ENCODE results near the gene MDGA2. TPM values are rescaled to one million over a fixed set of nuclear protein-coding genes. Genes with fewer than 3 reads are reported as not detected.

The MDGA2 gene
- total and polyA plus RNA-seq, 11 donors, result 0.12 to 0.26 TPM; not detected in 9

DNA sequence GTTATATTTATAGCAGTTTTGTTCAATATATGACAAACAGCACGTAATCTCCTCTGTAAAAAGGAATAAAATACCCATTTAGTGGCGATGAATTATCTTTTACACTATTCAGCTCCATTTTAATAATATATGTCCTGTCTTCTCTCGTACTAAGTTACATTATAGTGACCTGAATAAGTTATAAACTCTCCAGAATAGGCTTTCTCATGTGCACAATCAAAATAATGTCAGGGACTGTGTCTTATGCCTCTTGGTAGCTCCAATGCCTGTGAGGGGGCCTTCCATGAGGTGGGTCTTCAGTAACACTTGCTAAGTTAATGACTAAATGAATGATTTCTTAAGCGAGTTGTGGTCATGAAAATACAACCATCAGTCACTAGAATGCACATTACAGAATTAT, 150.9 kb downstream of the MDGA2 start:
- TF ChIP-seq POLR2A (IDR thresholded peaks at IDR 0.05), result no peak
- TF ChIP-seq, protein P1, sequence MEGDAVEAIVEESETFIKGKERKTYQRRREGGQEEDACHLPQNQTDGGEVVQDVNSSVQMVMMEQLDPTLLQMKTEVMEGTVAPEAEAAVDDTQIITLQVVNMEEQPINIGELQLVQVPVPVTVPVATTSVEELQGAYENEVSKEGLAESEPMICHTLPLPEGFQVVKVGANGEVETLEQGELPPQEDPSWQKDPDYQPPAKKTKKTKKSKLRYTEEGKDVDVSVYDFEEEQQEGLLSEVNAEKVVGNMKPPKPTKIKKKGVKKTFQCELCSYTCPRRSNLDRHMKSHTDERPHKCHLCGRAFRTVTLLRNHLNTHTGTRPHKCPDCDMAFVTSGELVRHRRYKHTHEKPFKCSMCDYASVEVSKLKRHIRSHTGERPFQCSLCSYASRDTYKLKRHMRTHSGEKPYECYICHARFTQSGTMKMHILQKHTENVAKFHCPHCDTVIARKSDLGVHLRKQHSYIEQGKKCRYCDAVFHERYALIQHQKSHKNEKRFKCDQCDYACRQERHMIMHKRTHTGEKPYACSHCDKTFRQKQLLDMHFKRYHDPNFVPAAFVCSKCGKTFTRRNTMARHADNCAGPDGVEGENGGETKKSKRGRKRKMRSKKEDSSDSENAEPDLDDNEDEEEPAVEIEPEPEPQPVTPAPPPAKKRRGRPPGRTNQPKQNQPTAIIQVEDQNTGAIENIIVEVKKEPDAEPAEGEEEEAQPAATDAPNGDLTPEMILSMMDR (IDR thresholded peaks at IDR 0.05), result no peak
- Histone ChIP-seq H3K4me1 (no peaks in the 10 kb centered on the region), H3K27ac (no peak overlapping the region), H3K4me3 (no peak overlapping the region), H3K9me3 (peaks cover 0 to 1% (median 0%) of the 10 kb centered on the region in 12 donors), H3K27me3 (no peaks in the 10 kb centered on the region), H3K36me3 (no peaks in the 10 kb centered on the region)
- intact Hi-C loops (cut with DNase I), result no loop called here
- DNase-seq (no peak), ATAC-seq (no peak)
- 81 to 85% (median 83%) methylated on average over 4 of the region's 4 CpGs for WGBS, 4 donors

DNA sequence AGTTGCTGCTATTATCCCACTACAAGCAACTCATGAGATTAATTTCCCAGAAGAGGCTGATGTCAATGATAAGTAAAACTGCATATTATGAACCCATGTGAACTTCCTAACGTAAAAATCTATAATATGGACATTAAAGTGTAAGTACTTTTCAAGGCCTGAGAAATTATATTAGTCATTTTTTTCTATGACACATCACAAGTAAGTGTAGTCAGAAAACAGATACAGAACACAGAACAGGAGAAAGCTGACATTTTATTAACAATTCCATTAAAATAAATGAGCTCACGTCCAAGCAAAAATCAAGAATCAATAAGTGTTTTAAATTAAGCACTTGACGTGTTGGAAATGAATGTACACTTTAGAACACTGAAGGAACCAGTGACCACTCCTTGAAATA, 155.0 kb downstream of the MDGA2 start:
- no peaks in the 10 kb centered on the region for H3K27me3 ChIP-seq
- no peak for TF ChIP-seq POLR2A (IDR thresholded peaks at IDR 0.05)
- TF ChIP-seq, protein P1 (IDR thresholded peaks at IDR 0.05), result no peak
- WGBS, 4 donors, result 82 to 88% (median 85%) methylated on average over 3 of the region's 3 CpGs
- no peaks in the 10 kb centered on the region for H3K4me1 ChIP-seq
- ATAC-seq (no peak), DNase-seq (no peak)
- H3K9me3 ChIP-seq, result no peaks in the 10 kb centered on the region
- no peak overlapping the region for H3K4me3 ChIP-seq
- intact Hi-C loops (cut with DNase I), result no loop called here
- H3K27ac ChIP-seq, result no peak overlapping the region
- H3K36me3 ChIP-seq, result no peaks in the 10 kb centered on the region

DNA sequence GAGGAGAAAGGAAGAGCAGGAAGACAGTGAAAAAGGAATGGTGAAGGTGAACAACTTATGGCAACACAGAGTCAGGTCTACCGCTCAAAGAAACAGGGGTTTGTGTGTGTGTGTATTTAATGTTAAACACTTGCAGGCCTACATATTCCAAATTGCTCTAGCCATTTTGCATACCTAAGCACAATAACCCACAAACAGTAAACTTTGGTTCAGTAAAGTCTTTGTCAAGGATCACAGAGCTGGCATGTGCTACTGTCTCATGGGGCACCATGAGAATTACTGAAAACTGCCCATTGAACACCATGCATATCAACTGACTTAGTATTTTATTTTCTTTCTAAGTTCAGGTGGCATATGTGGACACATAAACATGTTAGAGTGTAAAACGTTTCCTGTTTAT, 163.6 kb downstream of the MDGA2 start:
- Histone ChIP-seq H3K4me3 (no peak overlapping the region), H3K27me3 (no peaks in the 10 kb centered on the region), H3K4me1 (no peaks in the 10 kb centered on the region), H3K36me3 (no peaks in the 10 kb centered on the region), H3K9me3 (no peaks in the 10 kb centered on the region), H3K27ac (no peak overlapping the region)
- intact Hi-C loops (cut with DNase I), result no loop called here
- no peak for DNase-seq
- 76 to 88% (median 85%) methylated on average over 2 of the region's 2 CpGs for WGBS, 4 donors
- TF ChIP-seq, protein P1 (IDR thresholded peaks at IDR 0.05), result no peak
- no peak for TF ChIP-seq POLR2A (IDR thresholded peaks at IDR 0.05)
- ATAC-seq, result no peak

GRCh38 chr14:47509957-47510356, 165.4 kb downstream of the MDGA2 start:
- no peak overlapping the region for H3K27ac ChIP-seq
- 73 to 91% (median 79%) methylated on average over 5 of the region's 5 CpGs for WGBS, 4 donors

More at GRCh38 chr14:47509957-47510356, 165.4 kb downstream of the MDGA2 start:
- H3K36me3 ChIP-seq, result no peaks in the 10 kb centered on the region
- no peak for DNase-seq
- TF ChIP-seq, protein P1 (IDR thresholded peaks at IDR 0.05), result no peak
- TF ChIP-seq POLR2A (IDR thresholded peaks at IDR 0.05), result no peak
- H3K27me3 ChIP-seq, result no peaks in the 10 kb centered on the region
- intact Hi-C loops (cut with DNase I), result no loop called here
- H3K4me3 ChIP-seq, result no peak overlapping the region
- no peak for ATAC-seq
- H3K4me1 ChIP-seq, result no peaks in the 10 kb centered on the region
- H3K9me3 ChIP-seq, result no peaks in the 10 kb centered on the region

Data from heart left ventricle (tissue), 16 donors.